ENCODE results near the gene AFG3L2.

GRCh38 chr18:12410081-12410481 is 33.1 kb upstream of the AFG3L2 start:
- no peak for TF ChIP-seq CTCF (IDR thresholded peaks at IDR 0.05)
- TF ChIP-seq POLR2A (IDR thresholded peaks at IDR 0.05), result no peak

Data from right lobe of liver (tissue), 4 donors.